ENCODE results near the gene CAMKK2.
"Not testable (repeated sequence)": the region's sequence is repeated elsewhere in the genome, so short reads cannot be mapped to it uniquely, and the experiment has no call there.

DNA sequence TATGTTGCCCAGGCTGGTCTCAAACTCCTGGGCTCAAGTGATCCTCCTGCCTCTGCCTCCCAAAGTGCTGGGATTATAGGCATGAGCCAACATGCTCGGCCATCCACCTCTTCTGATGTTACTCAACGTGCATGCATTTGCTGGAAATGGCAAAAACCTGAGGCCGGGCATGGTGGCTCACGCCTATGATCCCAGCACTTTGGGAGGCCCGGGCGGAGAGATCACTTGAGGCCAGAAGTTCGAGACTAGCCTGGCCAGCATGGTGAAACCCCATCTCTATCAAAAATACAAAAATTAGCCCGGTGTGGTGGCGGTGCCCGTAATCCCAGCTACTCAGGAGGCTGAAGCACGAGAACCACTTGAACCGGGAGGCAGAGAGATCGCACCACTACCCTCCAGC, 1.9 kb upstream of the CAMKK2 start:
- TF ChIP-seq POLR2A, TAF1, POLR2AphosphoS5, SPI1 (IDR thresholded peaks at IDR 0.05; ENCODE audit: low read depth, low read length): not testable (repeated sequence)
